GM10248 (cell line): ENCODE measurements around the gene TTC22.

ENCODE experiments used
- CTCF ChIA-PET: fragments of 300-600 bp; sonication (Branson Sonifier 250); formaldehyde crosslinking; extraction: SDS; loops from one replicate; lab custom pipeline; 2021; ENCODE audit warnings: antibody characterized with exemption; lab: Yijun Ruan, JAX
- POLR2A ChIA-PET: fragments of 350-650 bp; sonication (Branson Sonifier 250); formaldehyde crosslinking; extraction: SDS; loops from one replicate; lab custom pipeline; 2020; ENCODE audit warnings: antibody characterized with exemption; lab: Yijun Ruan, JAX
- DNase-seq: peaks from one replicate; pipeline ENCODE4 v3.0.0; 2012; ENCODE audit errors: extremely low spot score
- CTCF ChIP-seq: IDR thresholded peaks from 2 replicates; pipeline ENCODE4 v1.5.1; 2012; ENCODE audit warnings: mild to moderate bottlenecking, low read depth; ENCODE audit errors: extremely low read depth, missing control alignments, control extremely low read depth

TTC22 gene

GRCh38 chr1:54846716-54847284 is 45.7 kb upstream of the TTC22 start:
- ChIA-PET CTCF (interaction anchor here (1.0 to 3.7 kb wide), 4 partner anchors 12 to 46 kb away, joined by 3 to 13 read pairs (median 4); partner anchors contain the start of gene TTC22), POLR2A (no interaction called here)
- no peak for DNase-seq

GRCh38 chr1:54846301-54846700 is 45.2 kb upstream of the TTC22 start:
- ChIA-PET POLR2A (no interaction called here), CTCF (interaction anchor here (1.6 to 3.7 kb wide), 3 partner anchors 12 to 46 kb away, joined by 4 to 13 read pairs (median 5); partner anchors contain the start of gene TTC22)
- no peak for TF ChIP-seq CTCF

More at GRCh38 chr1:54846716-54847284, 45.7 kb upstream of the TTC22 start:
- TF ChIP-seq CTCF = no peak

DNA sequence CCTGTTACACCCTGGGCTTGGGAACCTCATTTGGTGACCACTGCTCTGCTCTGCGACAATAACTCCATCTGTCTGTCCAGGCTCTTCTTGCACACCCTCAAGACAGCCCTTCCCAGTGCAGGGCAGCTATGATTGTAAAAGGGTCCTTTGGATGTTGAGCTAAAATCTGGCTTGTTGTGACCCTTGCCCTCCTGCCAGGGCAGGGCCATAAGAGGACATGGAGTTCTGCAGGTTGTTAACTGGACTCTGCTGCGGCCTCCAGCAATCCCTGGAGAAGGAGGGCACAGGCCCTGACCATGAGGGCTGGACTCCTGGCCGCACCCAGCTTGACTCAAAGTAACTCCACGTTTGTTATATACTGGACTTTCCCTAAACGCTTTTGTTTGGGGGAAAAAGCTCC is 44.6 kb upstream of the TTC22 start:
- TF ChIP-seq CTCF = no peak
- CTCF ChIA-PET = interaction anchor here (1.6 to 3.7 kb wide), 3 partner anchors 13 to 45 kb away, joined by 4 to 13 read pairs (median 5); partner anchors contain the start of gene TTC22
- DNase-seq = no peak
- POLR2A ChIA-PET = no interaction called here

More at GRCh38 chr1:54846301-54846700, 45.2 kb upstream of the TTC22 start:
- no peak for DNase-seq

GRCh38 chr1:54844564-54844963 is 43.4 kb upstream of the TTC22 start:
- TF ChIP-seq CTCF = no peak
- ChIA-PET POLR2A (interaction anchor here (0.7 kb wide), 1 partner anchor 500 kb away, joined by 5 read pairs; no protein-coding TSS in a partner anchor), CTCF (no interaction called here)
- DNase-seq = no peak

- ChIA-PET CTCF (no interaction called here), POLR2A (no interaction called here)
- no peak for DNase-seq
- no peak for TF ChIP-seq CTCF
Observed at GRCh38 chr1:54843449-54843848, 42.3 kb upstream of the TTC22 start.

DNA sequence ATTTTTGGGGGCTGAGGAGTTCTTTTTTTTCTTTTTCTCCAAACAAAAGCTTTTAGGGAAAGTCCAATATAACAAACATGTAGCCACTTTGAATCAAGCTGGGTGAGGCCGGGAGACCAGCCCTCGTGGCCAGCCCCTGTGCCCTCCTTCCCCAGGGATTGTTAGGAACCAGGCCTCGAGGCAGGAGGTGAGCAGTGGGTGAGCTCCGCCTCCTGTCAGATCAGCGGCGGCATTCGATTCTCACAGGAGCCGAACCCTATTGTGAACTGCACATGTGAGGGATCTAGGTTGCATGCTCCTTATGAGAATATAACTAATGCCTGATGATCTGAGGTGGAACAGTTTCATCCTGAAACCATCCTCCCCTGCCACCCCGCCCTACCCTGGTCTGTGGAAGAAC is 41.8 kb upstream of the TTC22 start:
- TF ChIP-seq CTCF = no peak
- CTCF ChIA-PET = no interaction called here
- POLR2A ChIA-PET = no interaction called here
- DNase-seq = no peak
